ENCODE measurements around the gene TOM1L2.

- no peak for TF ChIP-seq CTCF (IDR thresholded peaks at IDR 0.05)
- no peak for TF ChIP-seq POLR2A (IDR thresholded peaks at IDR 0.05)
Measured at GRCh38 chr17:17898673-17899072, 73.5 kb downstream of the TOM1L2 start.

Data from breast epithelium (tissue), 3 donors.